IPS-18c (cell line): ENCODE results near the gene SSH2.
"Not testable (repeated sequence)": the region's sequence is repeated elsewhere in the genome, so short reads cannot be mapped to it uniquely, and the experiment has no call there.

Experiments
- H3K4me3 ChIP-seq: 2 replicates; pipeline ENCODE4 v1.7.0; 2013; ENCODE audit warnings: low read depth, mild to moderate bottlenecking, low read length, moderate library complexity; ENCODE audit not compliant: insufficient read depth
- H3K9me3 ChIP-seq: one replicate; pipeline ENCODE4 v1.6.1; 2013; ENCODE audit warnings: mild to moderate bottlenecking, low read length, moderate library complexity; ENCODE audit not compliant: control insufficient read depth, insufficient read depth

The SSH2 gene

DNA sequence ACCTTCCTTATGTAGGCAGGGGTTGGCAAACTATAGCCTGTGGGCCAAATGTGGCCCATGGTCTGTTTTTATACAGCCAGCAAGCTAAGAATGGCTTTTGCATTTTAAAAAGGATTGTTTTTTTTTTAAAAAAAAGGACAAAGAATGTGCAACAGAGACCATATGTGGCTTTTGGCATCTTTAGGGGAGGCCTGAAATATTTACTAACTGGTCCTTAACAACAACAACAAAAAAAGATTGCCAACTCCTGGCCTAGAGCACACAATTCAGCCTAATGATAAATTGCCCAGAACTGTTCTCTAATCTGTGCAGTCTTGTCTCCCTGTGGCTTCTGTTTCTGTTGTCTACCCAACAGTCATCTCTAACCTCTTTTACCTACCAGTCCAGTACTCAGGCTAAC, 67.1 kb downstream of the SSH2 start:
- no peaks in the 10 kb centered on the region for H3K9me3 ChIP-seq
- no peak overlapping the region for H3K4me3 ChIP-seq

GRCh38 chr17:29862127-29862526, 67.9 kb downstream of the SSH2 start:
- Histone ChIP-seq H3K9me3 (no peaks in the 10 kb centered on the region), H3K4me3 (no peak overlapping the region)

GRCh38 chr17:29859445-29859844, 70.6 kb downstream of the SSH2 start:
- not testable (repeated sequence) for H3K4me3 ChIP-seq, H3K9me3 ChIP-seq

GRCh38 chr17:29857823-29858222, 72.2 kb downstream of the SSH2 start:
- Histone ChIP-seq H3K9me3 (no peaks in the 10 kb centered on the region), H3K4me3 (no peak overlapping the region)

GRCh38 chr17:29857105-29857504, 72.9 kb downstream of the SSH2 start:
- H3K4me3 ChIP-seq, H3K9me3 ChIP-seq: not testable (repeated sequence)

DNA sequence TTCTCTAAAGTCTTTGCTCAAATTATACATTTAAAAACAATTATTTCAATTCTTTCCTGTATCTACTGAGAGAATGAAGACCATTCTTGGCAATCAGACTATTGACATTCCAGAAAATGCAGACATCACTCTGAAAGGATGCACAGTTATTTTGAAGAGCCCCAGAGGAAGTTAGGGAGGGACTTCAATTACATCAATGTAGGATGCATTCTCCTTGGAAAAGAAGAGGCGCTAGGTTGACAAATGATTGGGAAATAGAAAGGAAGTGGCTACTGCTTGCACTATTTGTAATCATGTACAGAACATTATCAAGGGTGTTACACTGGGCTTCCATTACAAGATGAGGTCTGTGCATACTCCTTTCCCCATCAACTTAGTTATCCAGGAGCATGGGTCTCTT, 74.3 kb downstream of the SSH2 start:
- Histone ChIP-seq H3K9me3 (no peaks in the 10 kb centered on the region), H3K4me3 (no peak overlapping the region)

DNA sequence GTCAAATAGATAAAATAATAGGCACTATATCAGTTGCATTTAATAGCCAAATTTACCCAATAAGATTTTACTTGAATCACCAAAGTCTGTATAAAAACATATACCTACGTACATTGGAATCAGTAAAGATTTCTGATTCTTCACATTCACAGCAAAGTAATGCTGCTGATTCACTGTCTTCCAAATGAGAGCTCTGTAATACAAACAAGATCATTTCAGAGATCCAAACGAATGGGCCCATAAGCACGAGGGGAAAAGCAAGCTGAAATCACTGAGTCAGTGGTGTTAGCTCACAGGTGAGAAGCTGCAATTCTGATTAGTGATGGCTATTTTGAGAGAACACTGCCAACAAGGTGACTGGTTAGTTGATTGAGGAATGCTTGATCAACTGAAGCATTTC, 81.3 kb downstream of the SSH2 start:
- H3K9me3 ChIP-seq: no peaks in the 10 kb centered on the region
- H3K4me3 ChIP-seq: no peak overlapping the region

GRCh38 chr17:29847527-29848400, 82.3 kb downstream of the SSH2 start:
- H3K9me3 ChIP-seq: no peaks in the 10 kb centered on the region
- H3K4me3 ChIP-seq: no peak overlapping the region

DNA sequence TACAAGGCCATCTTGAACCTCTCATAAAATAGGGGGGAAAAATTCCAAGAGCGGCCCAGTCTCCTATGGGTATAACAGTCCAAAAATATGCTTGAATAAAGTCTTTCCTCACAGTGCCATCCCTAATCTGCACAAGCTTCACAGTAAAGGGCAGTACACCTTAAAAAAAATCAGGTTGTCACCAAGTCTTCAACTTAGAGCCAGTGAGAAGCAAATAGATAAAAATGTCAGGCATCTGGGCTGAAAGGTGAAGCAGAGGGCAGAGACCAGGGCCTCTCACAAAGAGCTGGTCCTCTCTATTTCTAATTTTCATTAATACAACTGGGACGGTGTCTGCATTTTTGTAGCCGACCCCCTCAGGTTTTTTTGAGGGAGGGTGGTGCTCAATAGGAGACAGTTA, 82.9 kb downstream of the SSH2 start:
- no peaks in the 10 kb centered on the region for H3K9me3 ChIP-seq
- no peak overlapping the region for H3K4me3 ChIP-seq

DNA sequence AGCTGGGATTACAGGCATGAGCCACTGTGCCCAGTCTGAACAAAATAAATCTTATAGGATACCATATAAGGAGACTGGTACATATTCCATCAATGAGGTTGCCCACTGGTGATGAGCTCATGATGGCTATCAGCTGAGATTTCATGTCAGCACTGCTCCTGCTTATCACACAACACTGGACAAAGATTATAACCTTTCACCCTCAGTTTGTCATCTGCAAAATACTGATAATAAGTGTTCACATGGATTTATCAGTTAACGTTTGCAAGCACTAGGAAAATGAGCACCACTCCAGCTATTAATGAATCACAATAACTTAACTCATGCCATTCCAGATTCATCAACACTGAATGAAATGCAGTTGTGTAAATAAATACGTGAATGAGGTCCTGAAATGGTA, 83.7 kb downstream of the SSH2 start:
- no peaks in the 10 kb centered on the region for H3K9me3 ChIP-seq
- H3K4me3 ChIP-seq: no peak overlapping the region

DNA sequence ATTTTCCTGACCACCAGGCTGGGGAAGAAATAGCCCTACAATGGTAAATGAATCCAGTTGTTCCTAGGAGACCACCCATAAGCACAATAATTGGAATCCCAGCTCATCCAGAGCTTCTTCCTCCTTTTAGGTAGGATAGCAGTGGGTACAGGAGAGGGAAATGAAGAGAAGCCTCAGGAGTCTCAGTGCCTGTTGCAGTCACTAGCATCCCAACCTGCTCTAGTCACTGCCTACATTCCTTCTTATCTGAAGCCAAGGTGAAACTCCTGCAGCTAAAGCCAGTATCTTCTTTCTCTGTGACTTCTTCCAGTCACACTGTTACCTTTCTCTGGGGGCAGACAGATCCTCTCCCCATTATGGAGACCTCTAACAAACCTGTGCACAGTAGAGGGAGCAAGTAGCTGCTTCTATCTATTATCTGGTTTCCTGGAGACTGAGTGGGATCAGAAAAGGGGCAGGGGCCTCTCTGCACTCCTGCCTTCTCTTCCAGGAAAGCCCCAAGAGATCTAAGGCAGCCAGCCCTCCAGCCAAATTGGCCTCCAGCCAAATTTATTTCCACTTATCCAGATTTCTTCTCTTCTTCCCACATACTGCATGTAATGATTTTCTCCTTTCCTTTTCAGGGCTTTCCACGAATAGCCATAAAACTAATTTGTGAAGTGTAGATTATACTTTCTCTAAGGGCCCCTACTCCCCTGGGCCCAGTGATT, 85.5 kb downstream of the SSH2 start:
- H3K9me3 ChIP-seq: no peaks in the 10 kb centered on the region
- H3K4me3 ChIP-seq: no peak overlapping the region

- H3K9me3 ChIP-seq: no peaks in the 10 kb centered on the region
- no peak overlapping the region for H3K4me3 ChIP-seq
Measured at GRCh38 chr17:29840884-29841283, 89.1 kb downstream of the SSH2 start.

GRCh38 chr17:29839656-29840055, 90.4 kb downstream of the SSH2 start:
- Histone ChIP-seq H3K9me3 (no peaks in the 10 kb centered on the region), H3K4me3 (no peak overlapping the region)

DNA sequence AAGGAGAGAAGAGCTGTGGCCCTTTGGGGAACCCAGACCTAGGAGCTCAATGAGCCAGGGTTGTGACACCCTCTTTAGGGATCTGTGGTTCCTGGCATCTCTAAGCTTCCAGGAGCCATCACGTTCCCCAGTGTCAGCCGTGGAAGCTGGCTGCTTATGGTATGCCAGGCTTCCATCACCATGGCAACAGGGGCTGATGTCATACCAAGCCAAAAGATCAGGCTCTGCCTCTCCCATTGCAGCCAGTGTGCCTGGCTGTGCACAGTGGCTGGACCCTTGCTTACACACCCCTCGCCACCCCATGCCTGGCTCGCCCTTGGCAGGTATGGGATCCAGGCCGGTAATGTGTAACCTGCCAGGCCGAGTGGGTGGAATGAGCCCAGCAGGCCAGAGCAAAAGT, 91.1 kb downstream of the SSH2 start:
- Histone ChIP-seq H3K4me3 (no peak overlapping the region), H3K9me3 (no peaks in the 10 kb centered on the region)

- H3K9me3 ChIP-seq: no peaks in the 10 kb centered on the region
- H3K4me3 ChIP-seq: no peak overlapping the region
Measured at GRCh38 chr17:29837531-29837930, 92.5 kb downstream of the SSH2 start.

DNA sequence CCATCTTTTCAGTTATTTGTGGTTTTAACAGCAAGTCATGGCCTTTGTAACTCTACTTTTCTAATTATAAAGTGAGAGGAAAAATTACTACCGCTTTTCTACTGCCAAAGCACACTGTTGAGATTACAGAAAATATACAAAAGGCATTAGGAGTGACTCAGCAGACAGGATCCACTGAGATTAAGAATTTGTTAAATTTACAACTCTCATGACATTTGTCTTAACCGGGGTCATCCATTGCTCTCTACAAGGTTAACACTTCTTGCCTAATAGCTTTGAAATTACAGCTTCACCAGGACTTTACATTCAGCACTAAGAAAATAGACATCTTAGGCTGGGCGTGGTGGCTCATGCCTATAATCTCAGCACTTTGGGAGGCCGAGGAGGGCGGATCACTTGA, 93.4 kb downstream of the SSH2 start:
- H3K9me3 ChIP-seq: no peaks in the 10 kb centered on the region
- no peak overlapping the region for H3K4me3 ChIP-seq

- no peak overlapping the region for H3K4me3 ChIP-seq
- H3K9me3 ChIP-seq: no peaks in the 10 kb centered on the region
Measured at GRCh38 chr17:29835435-29836351, 94.3 kb downstream of the SSH2 start.

DNA sequence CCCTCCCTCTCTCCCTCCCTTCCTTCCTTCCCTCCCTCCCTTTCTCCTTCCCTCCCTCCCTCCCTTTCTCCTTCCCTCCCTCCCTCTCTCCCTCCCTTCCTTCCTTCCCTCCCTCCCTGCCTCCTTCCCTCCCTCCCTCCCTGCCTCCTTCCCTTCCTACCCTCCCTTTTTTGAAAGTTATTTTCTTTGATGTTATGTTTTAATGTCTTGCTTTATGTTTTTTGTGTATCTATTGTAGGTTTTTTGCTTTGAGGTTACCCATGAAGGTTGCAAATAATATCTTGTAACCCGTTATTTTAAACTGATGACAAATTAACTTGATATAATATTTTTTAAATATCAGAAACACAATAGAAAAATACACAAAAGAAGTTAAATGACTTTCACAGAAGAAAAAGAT, 96.2 kb downstream of the SSH2 start:
- Histone ChIP-seq H3K9me3 (no peaks in the 10 kb centered on the region), H3K4me3 (no peak overlapping the region)
